ENCODE data around the gene CD109.

- TF ChIP-seq POLR2A (IDR thresholded peaks at IDR 0.05) (no peak), CTCF (IDR thresholded peaks at IDR 0.05 in 4 of 5, conservative IDR thresholded peaks at IDR 0.05 in 1 of 5) (no peak)
Measured at GRCh38 chr6:73866305-73866704, 170.3 kb downstream of the CD109 start.

All from gastrocnemius medialis (tissue), 4 donors.